GM12878 (cell line): ENCODE data around the gene COMMD3.

Experiments used
- CEBPB ChIP-seq, 2 experiments: fragments of 150-350 bp in 1 of 2; IDR thresholded peaks; 2 replicates each; pipeline ENCODE4 v1.6.1; 2012 to 2014; ENCODE audit warnings: low read depth in 2 of 2, low read length in 2 of 2, borderline replicate concordance in 1 of 2, inconsistent platforms in 1 of 2
- CTCF ChIP-seq, 3 experiments: IDR thresholded peaks in 2 of 3; conservative IDR thresholded peaks in 1 of 3; 2 replicates each; pipeline ENCODE4 v1.5.1; 2011; ENCODE audit warnings: low read depth in 3 of 3, low read length in 3 of 3, mild to moderate bottlenecking in 3 of 3, control low read depth in 2 of 3, moderate library complexity in 2 of 3, inconsistent platforms in 1 of 3, mixed read lengths in 1 of 3; ENCODE audit not compliant: control insufficient read depth in 2 of 3, insufficient read depth in 1 of 3; ENCODE audit errors: extremely low read depth in 1 of 3
- HDAC6 ChIP-seq: fragments of 200-600 bp; sonication (generic); IDR thresholded peaks from one replicate; pipeline ENCODE4 v1.8.0; 2017; ENCODE audit warnings: antibody characterized with exemption; ENCODE audit not compliant: unreplicated experiment
- JUNB ChIP-seq: IDR thresholded peaks from 2 replicates; pipeline ENCODE4 v1.6.1; 2016; ENCODE audit warnings: antibody characterized with exemption, mild to moderate bottlenecking
- TCF12 ChIP-seq: IDR thresholded peaks from 2 replicates; pipeline ENCODE4 v1.6.1; 2011; ENCODE audit warnings: low read depth, mild to moderate bottlenecking, low read length

GRCh38 chr10:22326145-22326702 lies 10.0 kb downstream of the COMMD3 start:
- no peak for TF ChIP-seq JUNB
- no peak for TF ChIP-seq CEBPB (IDR thresholded peaks at IDR 0.05; ENCODE audit: borderline replicate concordance in 1 of 2, low read depth in 2 of 2, low read length in 2 of 2)
- TF ChIP-seq TCF12, result no peak
- TF ChIP-seq HDAC6, result no peak
- no peak for TF ChIP-seq CTCF (IDR thresholded peaks at IDR 0.05 in 2 of 3, conservative IDR thresholded peaks at IDR 0.05 in 1 of 3; ENCODE audit: control insufficient read depth in 2 of 3, extremely low read depth in 1 of 3, insufficient read depth in 1 of 3, low read depth in 3 of 3, low read length in 3 of 3)
